SK-N-MC (cell line): ENCODE results near the gene TMIGD2.

Experiments used
- DNase-seq: peaks from one replicate; pipeline ENCODE4 v3.0.0-alpha.2; 2011; ENCODE audit warnings: low read depth, low spot score
- H3K27ac ChIP-seq: fragments of 200-600 bp; sonication (generic); 2 replicates; pipeline ENCODE4 v1.5.1; 2016; ENCODE audit warnings: mixed run types
- H3K36me3 ChIP-seq: fragments of 200-600 bp; sonication (generic); 2 replicates; pipeline ENCODE4 v1.6.1; 2017; ENCODE audit warnings: antibody characterized with exemption, low read length, mixed read lengths; ENCODE audit not compliant: insufficient read depth
- H3K4me3 ChIP-seq: fragments of 200-600 bp; sonication (generic); 2 replicates; pipeline ENCODE4 v1.5.1; 2016
- H3K9ac ChIP-seq: fragments of 200-600 bp; sonication (generic); 2 replicates; pipeline ENCODE4 v1.8.0; 2017; ENCODE audit warnings: mixed run types, mixed read lengths; ENCODE audit not compliant: insufficient read length
- H3K9me3 ChIP-seq: fragments of 200-600 bp; sonication (generic); 2 replicates; pipeline ENCODE4 v1.6.1; 2017; ENCODE audit warnings: low read depth, mild to moderate bottlenecking, antibody characterized with exemption, low read length, moderate library complexity, mixed read lengths
- EZH2 ChIP-seq: fragments of 200-600 bp; sonication (generic); IDR thresholded peaks from one replicate; pipeline ENCODE4 v1.6.1; 2017; ENCODE audit warnings: antibody characterized with exemption
- FOXP2 ChIP-seq: optimal IDR thresholded peaks from 2 replicates; pipeline ENCODE3; 2011; ENCODE audit warnings: mild to moderate bottlenecking, moderate library complexity; ENCODE audit not compliant: insufficient read depth; ENCODE audit errors: extremely low read length, control extremely low read depth
- POLR2AphosphoS5 ChIP-seq: IDR thresholded peaks from 2 replicates; pipeline ENCODE4 v1.6.1; 2012; ENCODE audit warnings: mild to moderate bottlenecking, low read depth, low read length, borderline replicate concordance

TMIGD2 gene

GRCh38 chr19:4267101-4267900, 34.9 kb downstream of the TMIGD2 start:
- peak; percentile 20 for DNase-seq
- TF ChIP-seq FOXP2: no peak
- no peak for TF ChIP-seq POLR2AphosphoS5
- no peak for TF ChIP-seq EZH2

GRCh38 chr19:4266253-4267000, 35.8 kb downstream of the TMIGD2 start:
- Histone ChIP-seq H3K27ac (no peak overlapping the region), H3K4me3 (no peak overlapping the region), H3K9ac (no peak overlapping the region), H3K36me3 (peaks cover 10% of the 10 kb centered on the region; the same call in 1 of the 2 replicates), H3K9me3 (no peaks in the 10 kb centered on the region)
- TF ChIP-seq POLR2AphosphoS5 (no peak), FOXP2 (no peak), EZH2 (no peak)
- no peak for DNase-seq

More at GRCh38 chr19:4267101-4267900, 34.9 kb downstream of the TMIGD2 start:
- Histone ChIP-seq H3K36me3 (peaks cover 10% of the 10 kb centered on the region; the same call in 1 of the 2 replicates), H3K9me3 (no peaks in the 10 kb centered on the region), H3K27ac (no peak overlapping the region), H3K9ac (no peak overlapping the region), H3K4me3 (no peak overlapping the region)

DNA sequence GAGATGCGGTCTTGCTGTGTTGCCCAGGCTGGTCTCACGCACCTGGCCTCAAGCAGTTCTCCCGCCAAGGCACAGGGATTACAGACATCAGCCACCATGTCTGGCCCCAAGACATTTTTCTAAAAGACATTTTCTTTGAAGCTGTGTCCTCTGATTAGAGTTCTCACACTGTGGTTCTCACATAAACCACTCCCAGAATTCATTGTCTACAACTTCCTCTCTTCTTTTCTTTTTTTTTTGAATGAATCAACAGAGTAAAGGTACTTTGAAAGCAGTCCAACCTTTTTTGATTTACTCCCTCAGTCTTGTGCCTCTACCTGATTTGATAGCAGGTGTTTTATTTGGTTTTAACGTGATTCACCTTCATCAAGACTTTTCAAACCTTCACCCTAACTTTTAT, 37.4 kb downstream of the TMIGD2 start:
- H3K9ac ChIP-seq: no peak overlapping the region
- H3K4me3 ChIP-seq: no peak overlapping the region
- H3K36me3 ChIP-seq: peaks cover 10% of the 10 kb centered on the region; the same call in 1 of the 2 replicates
- DNase-seq: no peak
- no peaks in the 10 kb centered on the region for H3K9me3 ChIP-seq
- H3K27ac ChIP-seq: no peak overlapping the region
- TF ChIP-seq POLR2AphosphoS5: no peak
- no peak for TF ChIP-seq EZH2
- no peak for TF ChIP-seq FOXP2

DNA sequence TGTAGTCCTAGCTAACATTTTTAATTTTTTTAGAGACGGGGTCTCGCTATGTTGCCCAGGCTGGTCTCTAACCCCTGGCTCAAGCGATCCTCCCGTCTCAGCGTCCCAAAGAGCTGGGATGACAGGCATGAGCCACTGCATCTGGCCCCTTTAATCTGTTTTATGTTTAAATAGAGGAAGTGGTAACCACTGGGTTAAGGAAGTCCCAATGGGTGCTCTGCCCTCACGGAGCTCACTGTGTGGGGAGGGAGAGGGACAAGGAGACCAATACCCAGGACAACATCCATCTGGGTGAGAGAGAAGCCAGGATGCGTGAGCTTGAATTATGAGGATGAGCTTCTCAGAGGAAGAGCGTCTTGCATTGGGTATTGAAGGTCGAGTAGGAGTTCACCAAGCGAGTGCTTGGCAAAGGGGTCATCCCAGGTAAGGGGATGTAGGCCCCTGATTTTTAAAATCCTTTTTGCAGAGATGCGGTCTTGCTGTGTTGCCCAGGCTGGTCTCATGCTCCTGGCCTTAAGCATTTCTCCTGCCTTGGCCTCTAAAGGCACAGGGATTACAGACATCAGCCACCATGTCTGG, 41.5 kb downstream of the TMIGD2 start:
- Histone ChIP-seq H3K9me3 (no peaks in the 10 kb centered on the region), H3K4me3 (no peak overlapping the region), H3K27ac (no peak overlapping the region), H3K9ac (no peak overlapping the region), H3K36me3 (peaks cover 20% of the 10 kb centered on the region)
- no peak for TF ChIP-seq EZH2
- TF ChIP-seq FOXP2: no peak
- TF ChIP-seq POLR2AphosphoS5: no peak
- no peak for DNase-seq

DNA sequence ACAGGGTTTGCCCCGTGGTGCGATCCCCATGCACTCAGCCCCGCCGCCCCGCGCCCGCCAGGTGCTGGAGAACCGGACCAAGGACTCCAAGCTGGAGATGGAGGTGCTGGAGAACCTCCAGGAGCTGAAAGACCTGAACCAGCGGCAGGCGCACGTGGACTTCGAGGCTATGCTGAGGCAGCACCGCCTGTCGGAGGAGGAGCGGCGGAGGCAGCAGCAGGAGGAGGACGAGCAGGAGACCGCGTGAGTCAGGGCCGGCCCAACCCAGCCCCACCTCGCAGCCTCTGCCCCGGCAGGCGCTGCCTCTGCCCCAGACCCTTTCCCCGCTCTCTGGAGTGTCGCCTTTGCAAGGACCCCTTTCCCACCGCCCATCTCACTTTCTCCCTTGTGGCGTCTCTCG, 44.0 kb downstream of the TMIGD2 start:
- Histone ChIP-seq H3K9ac (no peak overlapping the region), H3K9me3 (no peaks in the 10 kb centered on the region), H3K36me3 (peaks cover 35% of the 10 kb centered on the region), H3K4me3 (no peak overlapping the region), H3K27ac (no peak overlapping the region)
- DNase-seq: no peak
- TF ChIP-seq EZH2 (no peak), POLR2AphosphoS5 (no peak), FOXP2 (no peak)

DNA sequence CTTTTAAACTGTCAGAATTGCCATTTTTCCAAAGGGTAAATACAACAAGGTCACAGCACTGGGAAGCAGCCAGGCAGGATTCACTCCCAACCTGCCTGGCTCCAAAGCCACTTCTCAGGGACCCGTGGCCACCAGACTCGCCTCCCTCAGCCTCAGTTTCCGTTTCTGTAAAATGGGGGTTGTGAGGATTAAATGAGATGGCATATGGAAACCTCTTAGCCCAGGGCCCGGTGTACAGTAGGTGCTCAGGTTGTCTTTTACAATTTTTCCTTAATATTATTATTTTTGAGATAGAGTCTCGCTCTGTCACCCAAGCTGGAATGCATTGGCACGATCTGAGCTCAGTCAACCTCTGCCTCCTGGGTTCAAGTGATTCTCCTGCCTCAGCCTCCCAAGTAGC, 45.2 kb downstream of the TMIGD2 start:
- Histone ChIP-seq H3K36me3 (peaks cover 43% of the 10 kb centered on the region), H3K27ac (no peak overlapping the region)
- TF ChIP-seq EZH2: no peak
- no peak for TF ChIP-seq POLR2AphosphoS5
- TF ChIP-seq FOXP2: no peak

GRCh38 chr19:4256563-4256962, 45.6 kb downstream of the TMIGD2 start:
- Histone ChIP-seq H3K9me3 (no peaks in the 10 kb centered on the region), H3K36me3 (peaks cover 48% of the 10 kb centered on the region), H3K27ac (no peak overlapping the region), H3K4me3 (no peak overlapping the region), H3K9ac (no peak overlapping the region)
- no peak for DNase-seq
- TF ChIP-seq FOXP2 (no peak), EZH2 (no peak), POLR2AphosphoS5 (no peak)

More for the DNA sequence above, 45.2 kb downstream of the TMIGD2 start:
- Histone ChIP-seq H3K9ac (no peak overlapping the region), H3K9me3 (no peaks in the 10 kb centered on the region), H3K4me3 (no peak overlapping the region)
- DNase-seq: no peak
